GM21619 (cell line): ENCODE results near the gene TRAPPC2L.

ENCODE experiments used
- ATAC-seq: cut with Tn5 transposase; IDR thresholded peaks from one replicate; pipeline ENCODE4 v1.9.1; 2021; ENCODE audit not compliant: unreplicated experiment

TRAPPC2L gene, protein sequence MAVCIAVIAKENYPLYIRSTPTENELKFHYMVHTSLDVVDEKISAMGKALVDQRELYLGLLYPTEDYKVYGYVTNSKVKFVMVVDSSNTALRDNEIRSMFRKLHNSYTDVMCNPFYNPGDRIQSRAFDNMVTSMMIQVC

DNA sequence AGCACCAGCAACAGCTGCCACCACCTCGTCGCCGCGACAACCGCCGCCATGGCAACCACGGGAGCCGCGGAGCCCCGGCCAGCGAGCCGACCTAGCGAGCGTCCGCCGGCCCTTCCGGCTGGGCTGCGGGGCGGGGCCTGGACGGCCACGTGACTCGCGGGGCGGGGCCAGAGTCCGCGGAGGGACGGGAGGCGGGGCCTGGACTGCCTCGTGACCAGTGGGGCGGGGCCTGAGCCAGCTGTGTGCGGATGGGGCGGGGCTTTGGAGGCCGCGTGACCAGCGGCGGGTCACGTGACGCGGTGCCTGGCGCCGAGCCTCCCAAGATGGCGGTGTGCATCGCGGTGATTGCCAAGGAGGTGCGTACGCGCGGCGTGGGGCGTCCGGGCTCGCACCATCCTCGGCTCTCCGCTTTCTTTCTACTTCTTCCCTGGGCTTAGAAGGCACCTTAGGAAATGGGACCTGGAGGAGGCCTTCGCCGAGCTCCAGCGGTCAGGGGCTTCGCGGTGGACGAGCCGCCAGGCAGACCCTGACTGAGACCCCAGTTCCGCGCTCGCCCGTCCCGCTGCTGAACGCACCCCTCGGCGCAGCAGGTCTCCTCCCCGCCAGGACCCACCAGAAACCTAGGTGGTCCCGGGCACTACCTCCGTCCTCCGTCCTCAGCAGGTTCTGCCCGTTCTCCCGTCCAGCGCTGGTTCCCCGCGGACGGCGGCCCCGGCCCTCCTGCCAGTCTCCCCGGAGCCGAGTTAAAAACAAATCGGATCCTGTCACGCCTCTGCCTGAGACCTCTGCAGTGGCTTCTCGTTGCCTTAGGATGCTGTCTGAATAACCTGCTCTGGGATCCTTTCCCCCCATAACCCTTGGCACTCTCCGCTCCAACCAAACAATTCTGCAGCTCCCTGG lies at the start of gene TRAPPC2L, which contains the start of gene GALNS:
TRAPPC2L (plus strand) TSS at position 300 of the 900 bp plus-strand sequence; CDS start at position 324, 24 bp downstream.
GALNS (minus strand) TSS at position 120 of the 900 bp plus-strand sequence; CDS start at position 50, 70 bp downstream.
- ATAC-seq: peak; percentile 62

DNA sequence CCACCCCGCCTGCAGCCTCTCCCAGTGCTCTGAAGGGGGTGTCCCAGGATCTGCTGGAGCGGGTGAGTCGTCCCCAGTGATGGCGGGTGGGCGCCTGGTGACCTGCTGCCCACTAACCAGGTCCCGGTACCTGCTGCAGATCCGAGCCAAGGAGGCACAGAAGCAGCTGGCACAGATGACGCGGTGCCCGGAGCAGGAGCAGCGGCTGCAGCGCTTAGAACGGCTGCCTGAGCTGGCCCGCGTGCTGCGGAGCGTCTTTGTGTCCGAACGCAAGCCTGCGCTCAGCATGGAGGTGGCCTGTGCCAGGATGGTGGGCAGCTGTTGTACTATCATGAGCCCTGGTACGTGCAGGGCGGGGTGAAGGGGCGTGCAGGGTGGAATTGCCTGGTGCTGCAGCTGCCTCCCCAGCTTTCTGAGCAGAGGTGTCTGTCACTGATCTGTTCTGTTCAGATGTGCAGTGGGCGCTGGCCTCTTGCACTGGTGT lies 49.7 kb upstream of the TRAPPC2L start:
- ATAC-seq: no peak

DNA sequence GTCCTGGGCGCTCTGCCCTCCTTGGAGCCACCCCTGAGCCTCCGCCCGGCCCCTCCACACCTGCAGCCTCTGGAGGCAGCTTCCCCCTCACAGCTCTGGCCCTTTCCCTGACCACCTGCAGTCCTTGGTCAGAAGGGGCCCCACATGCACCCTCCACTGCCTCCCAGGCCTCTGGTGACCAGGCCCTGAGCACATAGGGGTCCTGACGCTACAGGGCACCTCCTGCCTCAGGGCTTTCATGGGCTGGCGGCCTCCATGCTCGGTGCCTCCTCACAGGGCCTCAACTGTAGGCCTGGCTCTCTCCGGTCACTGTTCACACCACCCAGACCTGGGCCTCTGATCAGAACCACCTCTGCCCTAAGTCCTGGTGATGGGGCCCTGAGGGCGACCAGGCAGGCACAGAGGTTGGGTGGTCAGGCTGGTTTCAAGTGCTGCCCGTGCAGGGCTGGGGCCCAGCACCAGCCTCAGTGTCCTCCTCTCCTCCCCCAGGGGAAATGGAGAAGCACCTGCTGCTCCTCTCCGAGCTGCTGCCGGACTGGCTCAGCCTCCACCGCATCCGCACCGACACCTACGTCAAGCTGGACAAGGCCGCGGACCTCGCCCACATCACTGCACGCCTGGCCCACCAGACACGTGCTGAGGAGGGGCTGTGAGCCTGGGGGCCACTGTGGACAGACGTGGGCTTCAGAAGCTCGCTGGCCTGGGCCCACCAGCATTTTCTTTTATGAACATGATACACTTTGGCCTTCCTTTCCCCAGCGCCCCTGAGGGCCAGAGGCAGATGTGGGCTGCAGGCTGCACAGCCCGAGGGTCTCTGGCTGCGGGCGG lies 49.1 kb upstream of the TRAPPC2L start:
- no peak for ATAC-seq

DNA sequence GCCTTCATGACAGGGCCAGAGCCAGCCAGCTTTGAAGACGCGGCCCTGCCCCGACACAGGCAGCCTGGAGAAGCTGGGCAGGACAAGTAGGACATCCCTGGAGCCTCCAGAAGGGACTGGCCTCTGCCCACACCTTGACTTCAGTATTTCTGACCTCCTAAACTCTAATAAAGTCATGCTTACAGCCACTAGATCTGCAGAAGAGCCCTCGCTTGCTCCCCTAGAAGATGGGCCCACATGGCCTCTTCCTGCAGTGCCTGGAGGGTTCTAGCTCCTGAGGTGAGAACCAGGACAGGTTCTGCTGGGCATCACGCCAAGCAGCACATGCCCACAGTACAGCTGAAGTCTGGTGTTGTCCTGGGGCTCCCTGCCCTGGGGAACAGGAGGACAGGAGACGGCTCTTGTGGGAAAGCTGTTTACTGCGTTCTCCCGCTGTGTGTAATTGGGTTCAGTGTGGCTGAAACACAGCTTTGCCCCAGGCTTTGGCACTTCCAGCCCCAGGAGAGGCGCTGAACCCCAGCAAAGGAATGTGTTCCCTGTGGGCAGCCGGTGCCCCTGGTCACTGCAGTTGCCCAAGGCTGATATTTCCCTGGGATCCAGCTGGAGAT lies 47.8 kb upstream of the TRAPPC2L start:
- ATAC-seq: no peak

DNA sequence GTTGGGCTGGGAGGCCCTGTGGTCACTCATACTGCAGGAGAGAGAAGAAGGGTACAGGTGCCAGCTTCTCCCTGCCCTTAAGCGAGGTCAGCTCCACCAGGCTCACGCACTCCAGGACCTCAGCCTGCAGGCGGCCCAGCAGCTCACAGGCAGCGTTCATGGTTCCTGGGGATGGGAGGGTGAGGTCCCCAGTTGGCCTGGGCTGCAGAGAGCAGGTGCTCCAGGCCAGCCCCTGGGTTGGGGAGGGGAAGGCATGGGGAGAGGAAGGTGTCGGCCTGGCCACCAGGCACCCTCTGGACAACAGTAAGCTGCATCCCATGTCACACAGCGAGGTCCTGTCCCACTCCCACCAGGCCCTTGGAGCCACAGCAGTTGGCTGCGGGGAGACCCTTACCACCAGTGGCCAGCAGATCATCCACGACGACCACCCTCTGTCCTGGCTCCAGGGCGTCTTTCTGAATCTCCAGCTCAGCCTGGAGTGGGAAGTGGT lies 47.2 kb upstream of the TRAPPC2L start:
- no peak for ATAC-seq

DNA sequence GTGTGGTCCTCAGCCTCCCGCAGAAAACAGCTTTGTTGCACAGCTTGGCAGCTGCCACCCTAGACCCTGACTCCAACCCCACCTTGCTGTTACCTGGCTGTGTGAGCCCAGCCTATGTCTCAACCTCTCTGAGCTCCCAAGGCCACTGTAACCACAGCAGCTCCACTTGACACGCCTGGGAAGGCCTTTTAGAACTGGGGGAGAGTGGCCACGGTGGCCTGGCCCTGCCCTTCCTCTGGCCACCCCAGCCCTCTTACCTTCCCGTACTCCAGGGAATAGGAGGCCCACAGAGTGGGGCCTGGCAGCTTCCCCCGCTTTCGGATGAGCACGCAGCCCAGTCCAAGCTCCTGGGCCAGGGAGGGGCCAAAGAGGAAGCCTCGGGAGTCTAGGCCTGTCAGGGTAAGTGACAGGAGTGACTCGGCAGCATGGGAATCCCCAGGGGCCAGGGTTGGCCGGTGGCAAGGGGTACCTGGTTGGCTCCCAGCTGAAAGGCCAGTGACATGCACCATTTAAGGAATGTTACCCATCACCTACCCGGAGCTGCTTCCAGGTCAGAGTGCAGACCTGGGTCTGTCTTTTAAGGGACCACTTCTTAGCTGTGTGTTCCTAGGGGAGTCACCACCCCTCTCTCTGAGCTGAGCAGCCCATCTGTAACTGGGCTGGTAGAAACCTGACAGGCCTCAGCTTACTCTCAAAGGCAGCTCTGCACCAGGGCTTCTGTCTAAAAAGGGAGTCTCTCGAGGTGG lies 46.6 kb upstream of the TRAPPC2L start:
- no peak for ATAC-seq

DNA sequence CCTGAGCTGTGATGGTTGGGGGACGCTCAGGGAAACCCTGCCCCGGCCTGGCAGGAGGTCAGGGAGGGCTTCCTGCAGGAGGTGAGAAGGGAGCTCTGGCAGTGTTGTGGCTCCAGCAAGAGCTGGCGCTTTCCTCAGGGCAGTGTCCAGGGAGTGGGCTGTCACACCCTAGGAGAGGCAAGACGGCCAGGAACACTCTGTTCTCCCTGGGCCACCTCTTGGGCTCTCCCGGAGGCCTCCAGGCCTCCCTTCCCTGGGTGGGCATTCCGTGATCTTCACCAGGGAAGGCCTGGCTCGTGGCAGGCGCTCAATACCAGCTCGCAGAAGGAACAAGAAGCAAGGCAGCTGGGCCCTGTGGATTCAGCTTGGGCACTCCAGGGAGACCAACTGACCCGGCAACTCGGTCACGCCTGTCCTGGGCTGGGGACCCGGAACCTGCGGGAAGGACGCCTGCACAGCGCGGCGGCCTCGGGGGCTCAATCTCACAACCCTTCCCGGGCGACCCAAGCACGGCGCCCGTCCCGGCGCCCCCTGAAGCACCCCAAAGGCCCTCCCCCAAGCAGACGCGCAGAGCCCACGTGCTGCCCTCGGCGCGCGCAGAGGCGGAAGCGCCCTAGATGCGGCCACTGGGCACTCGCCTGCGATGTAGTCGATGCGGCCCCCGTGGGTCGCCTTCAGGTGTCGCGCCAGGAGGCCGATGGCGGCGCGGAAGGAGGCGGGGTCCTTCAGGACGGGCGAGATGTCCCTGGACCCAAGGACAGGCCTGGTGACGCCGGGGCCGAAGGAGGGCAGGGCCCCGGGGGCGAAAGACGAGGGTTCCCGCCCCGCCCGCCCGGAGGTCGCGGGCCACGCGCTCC lies 45.8 kb upstream of the TRAPPC2L start:
- peak; percentile 44 for ATAC-seq

DNA sequence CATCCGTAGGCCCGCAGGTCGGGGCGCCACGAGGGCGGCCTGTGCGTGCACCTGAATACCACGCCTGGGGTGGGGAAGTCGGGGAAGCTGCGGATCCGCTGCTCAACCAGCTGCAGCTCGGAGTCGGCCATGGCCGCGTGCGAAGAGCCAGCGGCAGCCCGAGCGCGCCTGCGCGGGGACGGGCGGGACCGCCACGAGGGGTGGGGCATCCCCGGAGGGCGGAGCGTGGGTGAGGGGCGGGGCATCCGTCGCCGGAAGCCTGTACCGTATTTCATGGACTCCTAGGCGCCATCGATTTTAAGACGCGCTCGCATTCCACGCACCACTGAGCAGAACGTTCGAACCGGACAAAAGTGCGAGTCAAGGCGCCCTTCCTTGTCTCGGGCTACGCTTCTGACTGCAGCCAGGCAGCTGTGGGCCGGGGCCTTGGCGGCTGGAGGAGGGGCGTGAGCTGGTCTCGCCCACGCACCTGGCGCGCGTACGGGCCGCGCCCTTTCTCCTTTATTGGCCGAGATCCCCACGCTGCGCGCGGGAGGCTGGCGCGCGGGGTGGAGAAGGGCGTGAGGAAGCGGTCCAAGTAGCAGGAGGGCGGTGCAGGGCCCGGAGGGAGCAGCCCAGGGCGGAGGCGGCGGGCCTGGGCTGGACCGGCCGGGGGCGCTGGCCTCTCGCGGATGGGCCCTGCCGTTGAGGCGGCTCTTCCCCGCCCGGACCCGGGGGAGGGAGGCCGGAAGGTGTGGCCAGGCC lies 45.0 kb upstream of the TRAPPC2L start, which contains the start of gene APRT:
APRT (minus strand) TSS at position 160 of the 744 bp plus-strand sequence; CDS start at position 131, 29 bp downstream.
- peak; percentile 60 for ATAC-seq

DNA sequence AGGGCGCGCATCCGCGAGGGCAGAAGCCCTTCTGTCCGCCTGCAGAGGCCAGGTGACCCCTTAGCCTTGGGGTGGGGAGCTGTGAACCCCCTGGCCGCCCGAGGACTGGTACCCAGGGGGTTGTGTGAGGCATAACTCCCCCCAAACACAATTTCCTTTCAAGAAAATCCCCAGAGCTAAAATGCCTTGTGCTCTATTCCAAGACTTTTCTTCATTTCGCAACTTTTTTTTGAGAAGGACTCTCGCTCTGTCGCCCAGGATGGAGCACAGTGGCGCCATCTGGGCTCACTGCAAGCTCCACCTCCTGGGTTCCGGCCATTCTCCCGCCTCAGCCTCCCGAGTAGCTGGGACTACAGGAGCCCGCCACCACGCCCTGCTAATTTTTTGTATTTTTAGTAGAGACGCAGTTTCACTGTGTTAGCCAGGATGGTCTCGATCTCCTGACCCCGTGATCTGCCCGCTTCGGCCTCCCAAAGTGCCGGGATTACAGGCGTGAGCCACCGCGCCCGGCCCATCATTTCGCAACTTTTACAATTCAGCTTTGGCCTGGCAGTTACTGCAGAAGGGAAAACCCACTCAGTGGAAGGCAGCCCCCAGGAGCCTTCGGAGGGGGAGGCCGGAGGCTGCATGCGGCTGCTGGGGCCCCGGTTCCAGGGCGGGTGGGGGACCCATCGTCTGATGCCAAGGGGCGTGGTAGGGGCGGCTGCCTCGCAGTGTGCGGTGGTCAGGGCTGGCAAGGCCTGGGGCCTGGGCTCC lies 44.2 kb upstream of the TRAPPC2L start:
- no peak for ATAC-seq

DNA sequence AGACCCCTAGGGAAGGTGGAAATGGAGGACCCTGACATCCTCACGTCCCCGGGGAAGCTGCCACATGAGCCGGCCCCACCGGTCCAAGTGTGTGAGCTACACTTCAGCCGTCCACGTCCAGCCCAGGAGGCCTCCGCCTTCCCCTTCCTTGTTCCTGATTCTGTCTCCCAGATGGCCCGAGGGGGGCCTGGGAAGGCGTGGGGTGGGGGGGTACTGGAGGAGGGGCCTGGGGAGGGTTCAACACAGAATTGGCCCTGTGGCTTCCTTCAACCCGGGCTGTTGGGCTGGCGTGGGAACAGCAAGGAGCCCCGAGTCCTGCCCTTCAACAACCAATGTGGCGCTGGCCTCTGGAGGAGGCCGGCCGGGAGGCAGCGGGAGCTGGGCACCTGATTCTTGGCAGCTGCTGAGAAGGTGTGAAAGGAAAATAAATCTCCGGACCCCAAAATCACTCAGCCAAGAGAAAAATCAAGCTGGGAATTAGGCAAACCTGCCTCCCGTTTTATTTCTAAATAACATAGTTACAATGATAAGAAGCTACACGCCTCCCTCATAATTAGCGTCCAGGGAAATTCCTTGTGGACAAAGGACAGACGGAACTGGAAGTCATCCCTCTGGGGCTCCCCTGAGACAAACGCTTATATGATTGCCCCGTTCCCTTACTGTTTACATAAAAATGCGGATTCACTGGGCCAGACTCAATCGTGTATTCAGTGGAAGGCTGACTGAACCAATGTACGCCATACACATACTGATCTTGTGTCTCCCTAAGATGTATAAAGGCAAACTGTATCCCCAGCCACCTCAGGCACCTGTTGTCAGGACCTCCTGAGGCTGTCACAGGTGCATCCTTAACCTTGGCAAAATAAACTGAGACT lies 43.4 kb upstream of the TRAPPC2L start:
- no peak for ATAC-seq

DNA sequence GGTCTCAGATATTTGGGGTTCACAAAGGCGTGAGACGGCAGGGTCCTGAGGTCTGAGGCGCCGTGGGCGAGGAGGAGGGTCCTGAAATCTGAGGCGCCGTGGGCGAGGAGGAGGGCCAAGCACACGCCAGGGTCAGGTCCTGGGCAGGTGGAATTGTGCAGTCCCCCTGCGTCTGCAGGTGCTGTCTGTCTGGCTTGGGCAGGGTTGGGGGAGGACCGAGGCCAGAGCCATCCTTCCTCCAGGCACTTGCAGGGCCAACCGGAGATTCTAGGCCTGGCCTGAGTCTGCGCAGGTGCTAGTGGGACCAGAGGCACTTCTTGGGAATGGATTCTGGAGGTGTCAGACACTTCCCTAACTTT lies 42.8 kb upstream of the TRAPPC2L start:
- no peak for ATAC-seq

DNA sequence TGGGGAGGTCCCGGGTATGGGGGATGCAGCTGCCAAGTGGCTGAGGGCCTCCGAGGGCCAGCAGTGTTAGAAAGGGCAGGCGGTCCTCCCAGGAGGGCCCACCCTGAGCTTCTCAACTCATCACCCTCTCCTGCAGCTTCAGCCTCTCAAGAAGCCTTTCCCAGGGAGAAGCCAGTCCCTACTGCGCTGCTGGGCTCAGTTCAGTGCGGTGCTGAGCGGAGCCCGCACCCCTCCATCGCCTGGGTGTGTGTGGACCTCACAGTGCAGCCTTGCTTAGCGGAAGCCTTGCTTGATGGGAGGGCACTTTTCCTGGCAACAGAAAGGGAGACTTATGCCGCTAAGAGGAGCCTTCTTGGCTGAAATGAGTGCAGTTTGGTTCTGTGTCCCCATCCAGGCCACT lies 41.7 kb upstream of the TRAPPC2L start:
- no peak for ATAC-seq

DNA sequence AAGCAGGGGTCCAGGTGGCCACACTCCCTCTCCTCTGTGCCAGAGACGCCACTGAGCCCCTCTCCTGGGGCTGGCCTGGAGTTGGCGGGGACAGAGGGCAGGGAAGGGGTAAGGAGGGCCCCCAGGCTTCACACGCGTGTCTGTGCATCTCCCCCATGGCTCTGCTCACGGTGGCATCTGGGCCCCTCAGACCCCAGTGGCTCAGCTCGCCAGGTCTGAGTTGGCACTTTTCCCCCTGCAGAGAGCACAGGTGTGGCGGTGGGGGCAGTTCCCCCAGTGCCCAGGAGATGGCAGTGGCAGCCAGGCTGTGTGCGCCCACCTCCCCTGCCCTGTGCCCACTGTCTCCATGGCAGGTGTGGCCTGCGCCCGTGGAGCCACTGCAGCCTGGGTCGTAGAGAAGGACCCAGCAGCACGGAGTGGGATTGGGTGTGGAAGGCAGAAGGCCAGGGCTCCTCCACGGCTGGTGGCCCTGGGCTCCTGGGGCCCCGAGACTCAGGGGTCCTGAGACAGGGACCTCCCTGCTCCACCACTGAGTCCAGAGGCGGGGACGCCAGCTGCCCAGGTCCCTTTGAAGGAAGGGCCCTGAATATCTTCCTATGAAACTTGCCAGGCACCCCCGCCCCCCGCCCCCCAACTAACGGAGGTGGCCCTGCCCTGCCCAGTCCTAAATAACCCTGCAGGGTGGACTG lies 40.9 kb upstream of the TRAPPC2L start:
- no peak for ATAC-seq

DNA sequence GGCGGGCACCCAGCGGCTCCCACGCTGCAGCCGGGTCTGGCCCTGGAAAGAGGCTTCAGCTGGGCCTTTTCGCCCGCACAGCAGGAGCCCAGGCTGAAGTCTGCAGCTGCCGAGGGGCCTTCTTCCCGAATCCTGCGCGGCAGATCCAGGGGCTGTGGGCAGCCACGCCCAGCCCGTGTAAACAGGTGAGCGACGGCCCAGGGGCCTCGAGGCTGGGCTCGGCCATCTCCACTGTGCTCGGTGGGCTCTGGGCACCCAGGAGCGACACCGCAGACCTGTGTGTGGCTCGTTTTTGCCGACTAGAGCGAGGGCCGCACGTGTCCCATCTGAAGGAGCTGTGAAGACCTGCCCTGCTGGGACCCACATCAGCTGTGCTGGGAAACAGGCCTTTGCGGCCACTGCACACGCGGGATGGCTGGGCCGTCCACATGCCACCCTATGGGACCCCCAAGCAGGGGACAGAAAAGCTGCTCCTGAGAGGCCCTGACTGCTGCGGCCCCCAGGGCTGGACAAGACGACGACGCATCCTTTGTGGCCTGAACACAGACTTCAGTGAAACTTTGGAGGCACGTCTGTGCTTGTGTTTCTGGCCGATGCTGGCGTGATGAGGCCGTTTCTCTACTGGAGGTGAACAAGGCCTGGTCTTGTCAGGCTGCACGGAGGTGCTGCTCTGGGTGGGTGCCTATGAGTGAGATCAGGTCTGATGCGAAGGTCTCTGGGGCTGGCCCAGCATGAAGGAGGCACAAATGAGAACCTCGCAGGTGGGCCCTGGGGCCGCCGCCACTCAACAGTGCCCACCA lies 40.0 kb upstream of the TRAPPC2L start:
- ATAC-seq: no peak
